ENCODE measurements around the gene AMN. TPM values are rescaled to one million over a fixed set of nuclear protein-coding genes. Genes with fewer than 3 reads are reported as not detected.

Gene AMN
- total and polyA plus RNA-seq, 2 donors (not counting 1 experiment from before 2014, with no cell fraction given), result 11.5 to 15.0 TPM

- Mint-ChIP-seq H3K27me3 (no peaks in the 10 kb centered on the region), H3K4me3 (peak overlapping the region; percentile 74), H3K4me1 (peaks cover 32% of the 10 kb centered on the region), H3K27ac (peak overlapping the region; percentile 87), H3K9me3 (ENCODE audit: insufficient read depth) (no peaks in the 10 kb centered on the region)
- ChIA-PET POLR2A (interaction anchor here (0.7 to 1.2 kb wide), 3 partner anchors 21 to 385 kb away, joined by 3 to 4 read pairs (median 3); partner anchors contain the start of gene EIF5), CTCF (interaction anchor here (0.8 to 1.6 kb wide), 3 partner anchors 12 to 254 kb away, joined by 3 to 11 read pairs (median 3); no protein-coding TSS in a partner anchor)
- Histone ChIP-seq H3K79me2 (ENCODE audit: control insufficient read depth, insufficient read depth, low read length) (no peaks in the 10 kb centered on the region), H3K4me3 (ENCODE audit: control extremely low read depth in 1 of 5, extremely low read depth in 1 of 5, insufficient read depth in 1 of 5, low read depth in 2 of 5, low read length in 4 of 5) (peak overlapping the region in 3 of 5 experiments; percentile 8 to 22 (median 11)), H3K4me1 (ENCODE audit: control insufficient read depth in 2 of 2, insufficient read depth in 2 of 2, low read length in 2 of 2) (peaks cover 17 to 36% of the 10 kb centered on the region in 2 donors), H4K20me1 (ENCODE audit: control insufficient read depth, insufficient read depth, low read length, poor library complexity, severe bottlenecking) (no peaks in the 10 kb centered on the region), H3K27me3 (replicated peaks in 1 of 4; ENCODE audit: control extremely low read depth in 1 of 4, control insufficient read depth in 3 of 4, insufficient read depth in 4 of 4, low read length in 3 of 4) (no peaks in the 10 kb centered on the region), H3K4me2 (replicated peaks; ENCODE audit: low read depth, low read length, poor library complexity, severe bottlenecking) (peak overlapping the region; percentile 66), H2AFZ (ENCODE audit: insufficient read depth, low read depth, low read length, poor library complexity, severe bottlenecking) (peak overlapping the region; percentile 62), H3K9ac (ENCODE audit: low read length) (peak overlapping the region; percentile 10), H3K36me3 (replicated peaks in 1 of 2; ENCODE audit: control extremely low read depth in 1 of 2, control insufficient read depth in 1 of 2, extremely low read depth in 1 of 2, insufficient read depth in 2 of 2, low read length in 1 of 2) (peaks cover 0 to 21% of the 10 kb centered on the region in 2 experiments), H3K27ac (ENCODE audit: low read length in 2 of 2) (peak overlapping the region; percentile 71 to 80), H3K9me3 (ENCODE audit: control extremely low read depth in 1 of 3, control insufficient read depth in 2 of 3, insufficient read depth in 1 of 3, low read length in 2 of 3) (no peaks in the 10 kb centered on the region)
- 21% methylated on average over 13 of the region's 28 CpGs for WGBS (ENCODE audit: insufficient coverage)
- TF ChIP-seq EZH2 (IDR thresholded peaks at IDR 0.05; ENCODE audit: borderline replicate concordance, insufficient read depth, low read depth, low read length, poor library complexity, severe bottlenecking) (no peak), CTCF (IDR thresholded peaks at IDR 0.05) (no peak)
- DNase-seq, result peak; percentile 87
- peak; percentile 86 for ATAC-seq (ENCODE audit: low read depth)
- intact Hi-C loops (cut with micrococcal nuclease), result loop anchor here (1.0 kb wide), 2 partner anchors 21 to 254 kb away; no protein-coding TSS in a partner anchor
These were observed 26.8 kb downstream of the AMN start for GRCh38 chr14:102949062-102949800.
